Neural cell (in vitro differentiated cells): Measurements from ENCODE around the gene PABPC1L. TPM values are rescaled to one million over a fixed set of nuclear protein-coding genes. Genes with fewer than 3 reads are reported as not detected.

ENCODE experiments used
- H2AFZ ChIP-seq: fragments of 200-600, 300-800 bp; sonication (generic), shearing (Covaris generic); 2 replicates; pipeline ENCODE4 v1.6.0; 2014; ENCODE audit warnings: low read depth, mild to moderate bottlenecking, antibody characterized with exemption, low read length, moderate library complexity
- H3F3A ChIP-seq: fragments of 200-600 bp; shearing (Covaris generic); 2 replicates; pipeline ENCODE4 v1.6.1; 2016; ENCODE audit warnings: mild to moderate bottlenecking, moderate library complexity, mixed read lengths, antibody characterized with exemption, low read length; ENCODE audit not compliant: insufficient read depth, poor library complexity, severe bottlenecking
- H3K27ac ChIP-seq: fragments of 200-600, 300-800 bp; sonication (generic), shearing (Covaris generic); 2 replicates; pipeline ENCODE4 v1.5.1; 2014; ENCODE audit warnings: mild to moderate bottlenecking, low read length, moderate library complexity
- H3K27me3 ChIP-seq: fragments of 300-800, 200-600 bp; sonication (generic), shearing (Covaris generic); 2 replicates; pipeline ENCODE4 v1.6.0; 2014; ENCODE audit warnings: mild to moderate bottlenecking, low read depth, low read length, moderate library complexity; ENCODE audit not compliant: insufficient read depth
- H3K36me3 ChIP-seq: fragments of 300-800, 200-600 bp; sonication (generic), shearing (Covaris generic); 2 replicates; pipeline ENCODE4 v1.5.1; 2014; ENCODE audit warnings: mild to moderate bottlenecking, antibody characterized with exemption, low read length, moderate library complexity; ENCODE audit not compliant: insufficient read depth
- H3K4me2 ChIP-seq: fragments of 300-800, 200-600 bp; sonication (generic), shearing (Covaris generic); 2 replicates; pipeline ENCODE4 v1.6.0; 2014; ENCODE audit warnings: mild to moderate bottlenecking, low read length
- H3K4me3 ChIP-seq: fragments of 300-800, 200-600 bp; sonication (generic), shearing (Covaris generic); 2 replicates; pipeline ENCODE4 v1.5.1; 2014; ENCODE audit warnings: mild to moderate bottlenecking, low read length, moderate library complexity
- H3K79me2 ChIP-seq: fragments of 200-600 bp; shearing (Covaris generic); replicated peaks from 2 replicates; pipeline ENCODE4 v1.6.0; 2014; ENCODE audit warnings: mild to moderate bottlenecking, low read length, moderate library complexity; ENCODE audit not compliant: insufficient read depth
- H3K9ac ChIP-seq: fragments of 300-800, 200-600 bp; sonication (generic), shearing (Covaris generic); 2 replicates; pipeline ENCODE4 v1.6.1; 2016; ENCODE audit warnings: mild to moderate bottlenecking, low read length, mixed read lengths
- H3K9me2 ChIP-seq: fragments of 200-600 bp; shearing (Covaris generic); 2 replicates; pipeline ENCODE4 v1.6.1; 2016; ENCODE audit warnings: mild to moderate bottlenecking, low read length, mixed read lengths; ENCODE audit not compliant: insufficient read depth
- H3K9me3 ChIP-seq: fragments of 200-600, 300-800 bp; sonication (generic), shearing (Covaris generic); 2 replicates; pipeline ENCODE4 v1.6.1; 2016; ENCODE audit warnings: mild to moderate bottlenecking, mixed run types, low read length, moderate library complexity, mixed read lengths
- H4K20me1 ChIP-seq: fragments of 200-600 bp; shearing (Covaris generic); 2 replicates; pipeline ENCODE4 v1.6.1; 2016; ENCODE audit warnings: mild to moderate bottlenecking, mixed run types; ENCODE audit not compliant: insufficient read depth
- EP300 ChIP-seq: fragments of 450-650 bp; conservative IDR thresholded peaks from 2 replicates; pipeline ENCODE4 v1.6.1; 2014; ENCODE audit warnings: antibody characterized with exemption, mild to moderate bottlenecking, moderate library complexity; ENCODE audit not compliant: poor library complexity, severe bottlenecking
- EZH2 ChIP-seq: fragments of 200-600, 300-800 bp; shearing (Covaris generic), sonication (generic); IDR thresholded peaks from 2 replicates; pipeline ENCODE4 v1.6.1; 2014; ENCODE audit warnings: antibody characterized with exemption, low read length, borderline replicate concordance, mild to moderate bottlenecking; ENCODE audit not compliant: insufficient read depth, poor library complexity, severe bottlenecking
- MXI1 ChIP-seq: fragments of 450-650 bp; conservative IDR thresholded peaks from 2 replicates; pipeline ENCODE4 v1.6.1; 2014; ENCODE audit warnings: antibody characterized with exemption, mild to moderate bottlenecking; ENCODE audit not compliant: poor library complexity, severe bottlenecking
- POLR2AphosphoS5 ChIP-seq: IDR thresholded peaks from 2 replicates; pipeline ENCODE4 v1.6.1; 2012
- RAD21 ChIP-seq: fragments of 450-650 bp; conservative IDR thresholded peaks from 2 replicates; pipeline ENCODE4 v1.6.1; 2014; ENCODE audit warnings: antibody characterized with exemption, mild to moderate bottlenecking, moderate library complexity
- SMC3 ChIP-seq: fragments of 450-650 bp; conservative IDR thresholded peaks from 2 replicates; pipeline ENCODE4 v1.6.1; 2014; ENCODE audit warnings: antibody characterized with exemption, mild to moderate bottlenecking, moderate library complexity; ENCODE audit not compliant: poor library complexity
- TAF1 ChIP-seq: IDR thresholded peaks from 2 replicates; pipeline ENCODE4 v1.6.1; 2012; ENCODE audit warnings: low read depth
- polyA plus RNA-seq: library from polyadenylated mRNA; depleted of rRNA; stranded (reverse); fragments of >200 nt; gene quantifications from 2 replicates; pipeline ENCODE4 v1.2.3, GENCODE V29; 2014
- TF ChIP-seq, protein P1 (sequence below): fragments of 450-650 bp; IDR thresholded peaks from 2 replicates; pipeline ENCODE4 v1.5.1; 2014; ENCODE audit warnings: antibody characterized with exemption, mild to moderate bottlenecking, moderate library complexity; ENCODE audit not compliant: poor library complexity, severe bottlenecking
- TF ChIP-seq, protein P2 (sequence below): IDR thresholded peaks from 2 replicates; pipeline ENCODE4 v1.6.1; 2012; ENCODE audit warnings: borderline replicate concordance

PABPC1L gene
- polyA plus RNA-seq, 1 donor from 2014 or later = 3.6 TPM

DNA sequence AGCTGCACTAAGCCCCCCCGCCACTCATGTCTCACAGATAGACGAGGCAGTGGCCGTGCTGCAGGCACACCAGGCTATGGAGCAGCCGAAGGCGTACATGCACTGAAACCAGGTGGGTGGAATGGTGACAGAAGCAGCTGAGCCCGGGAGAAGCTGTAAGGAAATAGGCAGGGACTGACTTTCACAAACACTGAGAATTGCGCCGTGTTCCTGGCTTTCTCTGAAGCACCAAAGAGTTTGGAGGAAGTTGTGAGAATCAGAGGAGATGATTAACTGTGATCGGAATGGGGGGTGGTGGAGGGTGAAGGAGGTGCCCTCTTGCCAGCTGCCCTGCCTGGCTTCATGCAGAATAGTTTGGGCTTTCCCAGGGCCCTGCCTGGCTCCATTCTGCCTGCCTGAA lies 28.8 kb downstream of the PABPC1L start:
- Histone ChIP-seq H3K9me3 (no peaks in the 10 kb centered on the region), H3K27me3 (no peaks in the 10 kb centered on the region), H3K79me2 (no peaks in the 10 kb centered on the region), H2AFZ (no peak overlapping the region), H3K4me3 (no peak overlapping the region), H3K27ac (no peak overlapping the region), H3K36me3 (no peaks in the 10 kb centered on the region), H3K4me2 (no peak overlapping the region), H3F3A (no peaks in the 10 kb centered on the region), H4K20me1 (no peaks in the 10 kb centered on the region), H3K9ac (no peak overlapping the region), H3K9me2 (no peaks in the 10 kb centered on the region)
- TF ChIP-seq, protein P1, sequence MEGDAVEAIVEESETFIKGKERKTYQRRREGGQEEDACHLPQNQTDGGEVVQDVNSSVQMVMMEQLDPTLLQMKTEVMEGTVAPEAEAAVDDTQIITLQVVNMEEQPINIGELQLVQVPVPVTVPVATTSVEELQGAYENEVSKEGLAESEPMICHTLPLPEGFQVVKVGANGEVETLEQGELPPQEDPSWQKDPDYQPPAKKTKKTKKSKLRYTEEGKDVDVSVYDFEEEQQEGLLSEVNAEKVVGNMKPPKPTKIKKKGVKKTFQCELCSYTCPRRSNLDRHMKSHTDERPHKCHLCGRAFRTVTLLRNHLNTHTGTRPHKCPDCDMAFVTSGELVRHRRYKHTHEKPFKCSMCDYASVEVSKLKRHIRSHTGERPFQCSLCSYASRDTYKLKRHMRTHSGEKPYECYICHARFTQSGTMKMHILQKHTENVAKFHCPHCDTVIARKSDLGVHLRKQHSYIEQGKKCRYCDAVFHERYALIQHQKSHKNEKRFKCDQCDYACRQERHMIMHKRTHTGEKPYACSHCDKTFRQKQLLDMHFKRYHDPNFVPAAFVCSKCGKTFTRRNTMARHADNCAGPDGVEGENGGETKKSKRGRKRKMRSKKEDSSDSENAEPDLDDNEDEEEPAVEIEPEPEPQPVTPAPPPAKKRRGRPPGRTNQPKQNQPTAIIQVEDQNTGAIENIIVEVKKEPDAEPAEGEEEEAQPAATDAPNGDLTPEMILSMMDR = no peak
- TF ChIP-seq EZH2 (no peak), MXI1 (no peak), POLR2AphosphoS5 (no peak), TAF1 (no peak), EP300 (no peak), RAD21 (no peak), SMC3 (no peak)
- TF ChIP-seq, protein P2, sequence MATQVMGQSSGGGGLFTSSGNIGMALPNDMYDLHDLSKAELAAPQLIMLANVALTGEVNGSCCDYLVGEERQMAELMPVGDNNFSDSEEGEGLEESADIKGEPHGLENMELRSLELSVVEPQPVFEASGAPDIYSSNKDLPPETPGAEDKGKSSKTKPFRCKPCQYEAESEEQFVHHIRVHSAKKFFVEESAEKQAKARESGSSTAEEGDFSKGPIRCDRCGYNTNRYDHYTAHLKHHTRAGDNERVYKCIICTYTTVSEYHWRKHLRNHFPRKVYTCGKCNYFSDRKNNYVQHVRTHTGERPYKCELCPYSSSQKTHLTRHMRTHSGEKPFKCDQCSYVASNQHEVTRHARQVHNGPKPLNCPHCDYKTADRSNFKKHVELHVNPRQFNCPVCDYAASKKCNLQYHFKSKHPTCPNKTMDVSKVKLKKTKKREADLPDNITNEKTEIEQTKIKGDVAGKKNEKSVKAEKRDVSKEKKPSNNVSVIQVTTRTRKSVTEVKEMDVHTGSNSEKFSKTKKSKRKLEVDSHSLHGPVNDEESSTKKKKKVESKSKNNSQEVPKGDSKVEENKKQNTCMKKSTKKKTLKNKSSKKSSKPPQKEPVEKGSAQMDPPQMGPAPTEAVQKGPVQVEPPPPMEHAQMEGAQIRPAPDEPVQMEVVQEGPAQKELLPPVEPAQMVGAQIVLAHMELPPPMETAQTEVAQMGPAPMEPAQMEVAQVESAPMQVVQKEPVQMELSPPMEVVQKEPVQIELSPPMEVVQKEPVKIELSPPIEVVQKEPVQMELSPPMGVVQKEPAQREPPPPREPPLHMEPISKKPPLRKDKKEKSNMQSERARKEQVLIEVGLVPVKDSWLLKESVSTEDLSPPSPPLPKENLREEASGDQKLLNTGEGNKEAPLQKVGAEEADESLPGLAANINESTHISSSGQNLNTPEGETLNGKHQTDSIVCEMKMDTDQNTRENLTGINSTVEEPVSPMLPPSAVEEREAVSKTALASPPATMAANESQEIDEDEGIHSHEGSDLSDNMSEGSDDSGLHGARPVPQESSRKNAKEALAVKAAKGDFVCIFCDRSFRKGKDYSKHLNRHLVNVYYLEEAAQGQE = no peak

DNA sequence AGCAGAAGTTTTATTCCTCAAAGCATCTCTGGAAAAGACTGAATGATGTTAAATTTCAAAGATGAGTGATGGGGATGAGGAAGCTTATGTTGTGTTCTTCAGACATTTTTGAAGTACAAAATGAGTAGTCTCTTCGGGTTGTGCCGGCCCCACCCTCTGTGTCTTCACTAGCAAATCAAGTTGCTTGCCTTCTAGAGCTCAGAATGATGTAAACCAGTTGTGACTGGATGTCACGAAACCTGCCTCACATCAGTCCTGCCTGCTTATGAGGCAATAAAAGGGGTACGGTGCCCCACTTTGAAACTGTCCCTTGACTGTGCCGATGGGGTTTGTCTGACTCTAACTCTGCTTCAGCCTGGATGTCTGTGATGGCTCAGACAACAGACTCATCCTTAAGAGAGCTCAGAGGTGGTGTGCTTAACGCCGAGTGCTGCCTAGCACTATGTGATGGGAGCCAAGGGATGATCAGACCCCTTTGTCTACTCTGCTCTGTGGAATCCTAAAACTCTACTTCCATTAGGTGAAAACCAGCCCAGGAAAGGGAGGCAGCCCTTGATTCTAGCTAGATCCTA lies 31.3 kb downstream of the PABPC1L start:
- no peaks in the 10 kb centered on the region for H3K79me2 ChIP-seq
- H3K36me3 ChIP-seq = no peaks in the 10 kb centered on the region
- no peak overlapping the region for H2AFZ ChIP-seq
- no peaks in the 10 kb centered on the region for H3K9me3 ChIP-seq
- no peak overlapping the region for H3K27ac ChIP-seq
- no peaks in the 10 kb centered on the region for H3K9me2 ChIP-seq
- H3F3A ChIP-seq = no peaks in the 10 kb centered on the region
- H3K4me3 ChIP-seq = no peak overlapping the region
- H3K4me2 ChIP-seq = no peak overlapping the region
- no peaks in the 10 kb centered on the region for H4K20me1 ChIP-seq
- H3K9ac ChIP-seq = no peak overlapping the region
- no peaks in the 10 kb centered on the region for H3K27me3 ChIP-seq
- TF ChIP-seq EP300 (no peak), RAD21 (no peak)
